Measurements from ENCODE around the gene CADPS2. TPM values are rescaled to one million over a fixed set of nuclear protein-coding genes. Genes with fewer than 3 reads are reported as not detected.

CADPS2 gene
- total and polyA plus RNA-seq, 2 of the 4 experiments (the other 2 are of a cell fraction): 0.10 to 0.54 TPM

- dilution Hi-C loops (cut with HindIII; ENCODE audit: low sequenced_read_pairs, unreplicated experiment) (no loop called here), in situ Hi-C loops (cut with MboI; ENCODE audit: low sequenced_read_pairs) (no loop called here), intact Hi-C loops (cut with micrococcal nuclease) (no loop called here)
- no peaks in the 10 kb centered on the region for H3K27me3 ChIP-seq (ENCODE audit: control insufficient read depth, insufficient read depth, low read length)
- no peak overlapping the region for H2AK5ac ChIP-seq (ENCODE audit: low read depth, low read length)
- no peaks in the 10 kb centered on the region for H4K20me1 ChIP-seq (ENCODE audit: insufficient read depth, low read length)
- ChIA-PET POLR2A (ENCODE audit: unreplicated experiment) (no interaction called here), CTCF (no interaction called here)
- ATAC-seq (ENCODE audit: low read depth): no peak
- H3K9ac ChIP-seq (ENCODE audit: low read depth, low read length): no peak overlapping the region
- H3K9me3 ChIP-seq (ENCODE audit: control insufficient read depth, insufficient read depth, low read length): no peaks in the 10 kb centered on the region
- no peak for DNase-seq
- no peak overlapping the region for H3K4me3 ChIP-seq (ENCODE audit: insufficient read depth, low read depth, low read length)
- no peak overlapping the region for H3K4me2 ChIP-seq (ENCODE audit: low read depth, low read length)
- H3K36me3 ChIP-seq (ENCODE audit: control insufficient read depth, insufficient read depth, low read length): no peaks in the 10 kb centered on the region
- no peaks in the 10 kb centered on the region for H3K4me1 ChIP-seq (ENCODE audit: control insufficient read depth, insufficient read depth, low read length)
- no peak overlapping the region for H3K4ac ChIP-seq (ENCODE audit: low read depth, low read length)
- no peak overlapping the region for H2AK9ac ChIP-seq (replicated peaks; ENCODE audit: low read depth, low read length, poor library complexity)
- H3K14ac ChIP-seq (replicated peaks; ENCODE audit: low read depth, low read length): no peak overlapping the region
- no peak overlapping the region for H4K8ac ChIP-seq (ENCODE audit: low read depth in 2 of 2, low read length in 2 of 2)
- H2BK20ac ChIP-seq (ENCODE audit: low read depth, low read length): no peak overlapping the region
- H3K79me1 ChIP-seq (ENCODE audit: low read depth in 1 of 2, low read length in 2 of 2): no peaks in the 10 kb centered on the region
- no peak overlapping the region for H3K56ac ChIP-seq (ENCODE audit: extremely low read depth, insufficient read depth, low read length)
- no peak overlapping the region for H3K27ac ChIP-seq (ENCODE audit: insufficient read depth, low read length)
- H4K5ac ChIP-seq (ENCODE audit: low read depth, low read length): no peak overlapping the region
- no peak overlapping the region for H2BK5ac ChIP-seq (ENCODE audit: low read depth, low read length, poor library complexity, severe bottlenecking)
- TF ChIP-seq MAZ (IDR thresholded peaks at IDR 0.05; ENCODE audit: borderline replicate concordance, low read depth, low read length) (no peak), RAD21 (IDR thresholded peaks at IDR 0.05; ENCODE audit: low read length) (no peak), POLR2A (IDR thresholded peaks at IDR 0.05; ENCODE audit: low read depth, low read length) (no peak), MXI1 (IDR thresholded peaks at IDR 0.05; ENCODE audit: borderline replicate concordance, low read depth, low read length) (no peak), SMC3 (IDR thresholded peaks at IDR 0.05; ENCODE audit: low read depth, low read length) (no peak), NFE2L2 (IDR thresholded peaks at IDR 0.05; ENCODE audit: low read depth, low read length) (no peak), BHLHE40 (IDR thresholded peaks at IDR 0.05; ENCODE audit: low read depth, low read length) (no peak), RCOR1 (IDR thresholded peaks at IDR 0.05; ENCODE audit: insufficient replicate concordance, low read length) (no peak), CEBPB (IDR thresholded peaks at IDR 0.05; ENCODE audit: low read depth, low read length) (no peak), FOS (IDR thresholded peaks at IDR 0.05; ENCODE audit: low read depth, low read length) (no peak)
- no peaks in the 10 kb centered on the region for H3K9me1 ChIP-seq (ENCODE audit: insufficient read depth, low read length)
- H2BK120ac ChIP-seq (ENCODE audit: low read depth, low read length): no peak overlapping the region
- H3K23ac ChIP-seq (ENCODE audit: low read depth, low read length): no peak overlapping the region
- 80% methylated on average over 1 of the region's 4 CpGs; no CpG with 5 or more reads in 1 of the 2 experiments for WGBS, 2 experiments (ENCODE audit: extremely low coverage in 2 of 2, insufficient read length in 1 of 2)
- H2BK15ac ChIP-seq (ENCODE audit: low read depth, low read length): no peak overlapping the region
- no peak overlapping the region for H3K18ac ChIP-seq (ENCODE audit: low read depth, low read length)
- H4K91ac ChIP-seq (ENCODE audit: insufficient read depth, low read depth, low read length): no peak overlapping the region
- no peak overlapping the region for H2AFZ ChIP-seq (replicated peaks; ENCODE audit: low read length, poor library complexity)
- no TSS peak for BruUV-seq (replicated peaks)
Measured at GRCh38 chr7:122482212-122482611, 404.0 kb downstream of the CADPS2 start.
